ENCODE results near the gene CPNE4. TPM values are rescaled to one million over a fixed set of nuclear protein-coding genes. Genes with fewer than 3 reads are reported as not detected.

The CPNE4 gene
- total RNA-seq, 2 donors from 2014 or later = 0.16 TPM; not detected in 1

GRCh38 chr3:131623431-131623830 is 411.4 kb downstream of the CPNE4 start:
- TF ChIP-seq CTCF (IDR thresholded peaks at IDR 0.05) = no peak
- Histone ChIP-seq H3K9ac (ENCODE audit: low read depth in 2 of 2, low read length in 2 of 2) (no peak overlapping the region), H3K27ac (no peak overlapping the region), H3K27me3 (no peaks in the 10 kb centered on the region), H3K36me3 (no peaks in the 10 kb centered on the region), H3K4me3 (no peak overlapping the region), H3K9me3 (no peaks in the 10 kb centered on the region), H3K4me1 (no peaks in the 10 kb centered on the region)
- no peak for DNase-seq
- intact Hi-C loops (cut with DNase I) = no loop called here

- no peak overlapping the region for H3K4me3 ChIP-seq
- H3K27me3 ChIP-seq = no peaks in the 10 kb centered on the region
- no peaks in the 10 kb centered on the region for H3K36me3 ChIP-seq
- H3K9ac ChIP-seq (ENCODE audit: low read depth in 2 of 2, low read length in 2 of 2) = no peak overlapping the region
- intact Hi-C loops (cut with DNase I) = no loop called here
- no peaks in the 10 kb centered on the region for H3K4me1 ChIP-seq
- H3K27ac ChIP-seq = no peak overlapping the region
- no peak for DNase-seq
- no peak for TF ChIP-seq CTCF (IDR thresholded peaks at IDR 0.05)
- H3K9me3 ChIP-seq = no peaks in the 10 kb centered on the region
Observed at GRCh38 chr3:131622726-131623125, 412.1 kb downstream of the CPNE4 start.

- no peak overlapping the region for H3K4me3 ChIP-seq
- no peak for TF ChIP-seq CTCF (IDR thresholded peaks at IDR 0.05)
- no peaks in the 10 kb centered on the region for H3K4me1 ChIP-seq
- no peaks in the 10 kb centered on the region for H3K36me3 ChIP-seq
- H3K27ac ChIP-seq = no peak overlapping the region
- no peaks in the 10 kb centered on the region for H3K9me3 ChIP-seq
- no peaks in the 10 kb centered on the region for H3K27me3 ChIP-seq
- DNase-seq = no peak
- intact Hi-C loops (cut with DNase I) = no loop called here
- no peak overlapping the region for H3K9ac ChIP-seq (ENCODE audit: low read depth in 2 of 2, low read length in 2 of 2)
Observed at GRCh38 chr3:131620977-131621376, 413.8 kb downstream of the CPNE4 start.

GRCh38 chr3:131619821-131620220 is 415.0 kb downstream of the CPNE4 start:
- intact Hi-C loops (cut with DNase I) = no loop called here
- no peak for TF ChIP-seq CTCF (IDR thresholded peaks at IDR 0.05)
- no peak overlapping the region for H3K27ac ChIP-seq

GRCh38 chr3:131616719-131617118 is 418.1 kb downstream of the CPNE4 start:
- H3K4me3 ChIP-seq = no peak overlapping the region
- intact Hi-C loops (cut with DNase I) = no loop called here

More at GRCh38 chr3:131619821-131620220, 415.0 kb downstream of the CPNE4 start:
- no peak overlapping the region for H3K4me3 ChIP-seq
- no peaks in the 10 kb centered on the region for H3K4me1 ChIP-seq
- no peak for DNase-seq
- H3K9ac ChIP-seq (ENCODE audit: low read depth in 2 of 2, low read length in 2 of 2) = no peak overlapping the region
- no peaks in the 10 kb centered on the region for H3K36me3 ChIP-seq
- no peaks in the 10 kb centered on the region for H3K27me3 ChIP-seq
- no peaks in the 10 kb centered on the region for H3K9me3 ChIP-seq

More at GRCh38 chr3:131616719-131617118, 418.1 kb downstream of the CPNE4 start:
- H3K9me3 ChIP-seq = no peaks in the 10 kb centered on the region
- no peak for TF ChIP-seq CTCF (IDR thresholded peaks at IDR 0.05)
- no peak overlapping the region for H3K9ac ChIP-seq (ENCODE audit: low read depth in 2 of 2, low read length in 2 of 2)
- no peak overlapping the region for H3K27ac ChIP-seq
- H3K36me3 ChIP-seq = no peaks in the 10 kb centered on the region
- H3K4me1 ChIP-seq = no peaks in the 10 kb centered on the region
- no peaks in the 10 kb centered on the region for H3K27me3 ChIP-seq
- no peak for DNase-seq
